Measurements from ENCODE around the gene SFXN5.

Gene SFXN5

DNA sequence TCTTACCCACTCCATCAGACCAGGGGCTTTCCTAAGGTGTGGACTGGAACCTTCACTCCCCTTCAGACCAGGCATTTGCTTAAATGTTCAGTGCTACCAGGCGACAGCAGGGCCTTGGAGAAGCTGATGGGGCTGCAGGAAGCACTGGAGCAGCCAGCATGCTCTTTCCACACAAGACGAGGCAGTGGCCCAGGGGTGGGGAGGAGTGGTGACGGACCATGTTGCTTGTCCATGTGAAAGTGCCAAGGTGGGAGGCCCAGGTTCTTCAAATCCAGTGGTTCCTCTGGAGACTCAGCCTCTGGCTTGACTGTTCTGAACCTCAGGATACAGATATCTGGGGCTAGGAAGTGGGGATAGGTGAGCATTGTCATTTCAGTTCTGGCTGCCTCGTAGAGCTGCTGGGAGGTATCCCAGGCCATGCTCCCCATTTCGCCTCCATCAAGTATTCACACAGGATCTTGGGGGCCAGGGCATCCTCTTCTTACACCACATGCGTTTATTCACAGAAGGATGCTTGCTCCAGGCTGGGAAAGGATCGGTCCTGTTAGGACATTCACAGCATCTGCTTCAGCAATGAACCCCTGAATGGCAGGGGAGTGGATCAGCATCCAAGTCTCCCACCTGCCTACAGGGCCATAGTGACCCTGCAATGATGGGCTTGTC, 62.2 kb downstream of the SFXN5 start:
- no peak for DNase-seq

DNA sequence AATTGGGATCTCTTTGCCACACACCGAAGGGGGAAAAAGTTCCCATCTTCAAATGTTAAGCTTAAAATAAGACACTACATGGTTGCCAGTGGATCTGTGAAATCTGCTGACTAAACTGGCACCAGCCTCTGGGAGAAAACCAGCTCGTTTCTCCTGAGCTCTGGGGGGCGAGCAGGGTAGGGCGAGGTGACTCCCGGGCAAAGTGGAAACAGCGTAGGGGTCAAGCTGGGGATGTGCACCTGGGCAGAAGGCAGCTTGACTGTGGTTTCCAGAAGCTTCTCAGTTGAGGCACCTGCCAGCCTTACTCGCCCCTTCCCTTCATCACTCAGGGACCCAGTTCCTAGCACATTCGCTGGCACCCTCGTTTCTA, 62.8 kb downstream of the SFXN5 start:
- no peak for DNase-seq

DNA sequence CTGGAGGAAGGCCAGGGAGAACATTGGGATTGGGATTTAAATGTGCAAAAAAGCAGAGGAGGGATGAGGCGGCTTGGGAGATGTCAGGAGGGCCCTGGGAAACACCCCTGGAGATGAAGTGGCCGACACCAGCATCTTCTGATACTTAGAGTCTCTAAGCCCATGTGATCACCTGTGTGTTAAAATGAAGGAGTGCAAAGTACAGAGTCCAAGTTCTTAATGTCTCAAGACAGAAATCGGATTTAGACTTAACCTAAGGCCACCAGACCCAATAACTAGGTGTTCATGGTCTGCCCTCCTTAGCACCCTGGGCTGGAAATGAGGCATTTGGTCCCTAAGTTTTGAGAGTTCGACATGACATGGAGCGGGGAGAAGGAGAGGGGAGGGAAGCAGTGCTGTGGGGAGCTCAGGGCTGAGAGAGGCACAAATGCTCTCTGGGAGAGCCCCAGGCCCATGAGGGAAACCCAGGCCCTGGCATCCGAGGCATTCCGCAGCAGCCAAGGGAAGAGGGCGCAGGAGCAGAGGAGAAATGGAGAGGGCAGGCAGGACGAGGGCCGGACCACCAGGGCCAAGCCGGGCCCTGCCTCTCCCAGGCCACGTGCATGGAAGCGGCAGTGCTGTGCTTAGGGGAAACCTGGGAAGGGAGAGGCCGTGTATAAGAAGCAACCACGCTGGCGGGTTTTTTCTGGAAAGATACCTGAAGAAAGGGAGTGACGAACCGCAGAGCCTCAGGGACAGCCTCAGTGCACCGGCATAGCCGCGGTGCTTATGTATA, 63.3 kb downstream of the SFXN5 start:
- DNase-seq = no peak

DNA sequence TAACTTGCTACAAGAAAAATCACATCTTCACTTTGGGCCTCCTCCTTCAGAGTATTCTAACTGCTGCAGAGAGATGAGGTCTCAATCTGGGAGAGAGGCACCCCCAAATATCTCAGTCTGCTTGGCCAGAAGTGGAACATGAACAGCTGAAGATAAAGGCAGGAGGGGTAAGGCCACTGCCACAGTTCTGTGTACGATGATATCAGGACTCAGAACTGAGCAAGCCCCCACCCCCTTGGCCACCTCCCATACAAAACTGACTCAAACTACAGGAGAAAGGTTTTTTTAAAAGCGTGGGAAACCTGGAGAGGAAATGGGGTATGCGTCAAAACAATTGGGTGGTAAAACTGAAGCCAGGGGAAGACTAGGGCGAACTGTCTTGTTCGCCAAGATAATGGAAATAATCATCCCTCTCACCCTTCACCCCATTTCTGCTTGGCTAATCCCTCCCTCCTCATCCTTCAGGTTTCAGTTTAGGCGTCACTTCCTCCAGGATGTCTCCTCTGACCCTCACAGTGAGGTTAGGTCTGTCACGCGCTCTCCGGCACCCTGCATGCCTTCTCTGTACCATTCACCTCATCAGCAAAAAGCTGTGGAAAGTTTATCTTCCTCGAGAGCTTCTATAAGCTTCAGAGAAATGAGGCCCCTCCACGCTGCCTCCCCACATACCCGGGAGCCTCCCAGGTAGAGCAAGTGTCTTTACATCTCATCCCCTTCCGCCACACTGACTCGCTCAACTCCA, 64.4 kb downstream of the SFXN5 start:
- DNase-seq = no peak

DNA sequence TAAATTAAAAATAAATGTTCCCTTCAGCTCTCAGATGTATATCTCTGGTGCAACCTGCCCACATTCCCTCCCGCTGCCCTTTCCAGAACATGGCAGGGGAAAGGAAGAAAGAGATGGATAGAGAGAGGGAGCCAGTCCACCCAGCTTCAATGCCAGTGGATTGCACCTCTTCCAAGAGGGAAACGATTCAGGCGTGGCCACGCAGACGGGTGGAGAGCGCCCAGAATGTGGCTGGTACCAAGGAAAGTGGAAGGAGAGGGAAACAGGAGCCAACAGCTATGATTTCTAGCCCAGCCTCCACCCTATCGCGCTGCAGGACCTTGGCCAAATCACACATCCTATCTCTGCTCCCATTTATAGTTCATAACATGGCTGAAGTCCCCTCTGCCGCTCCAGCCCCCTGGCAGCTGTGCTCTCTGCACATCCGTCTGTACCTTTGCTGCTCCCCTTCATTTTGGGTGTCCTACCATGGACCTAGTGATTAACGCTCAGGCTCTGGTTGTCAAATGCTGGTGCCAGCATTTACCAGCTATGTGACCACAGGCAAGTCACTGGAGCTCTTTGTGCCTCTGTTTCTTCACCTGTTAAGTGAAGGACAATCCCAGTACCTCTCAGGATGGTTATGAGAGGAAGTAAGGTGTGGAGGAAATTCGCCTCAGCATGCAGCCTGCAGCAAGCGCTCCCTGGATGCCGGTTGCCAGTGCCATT, 66.5 kb downstream of the SFXN5 start:
- DNase-seq = no peak

DNA sequence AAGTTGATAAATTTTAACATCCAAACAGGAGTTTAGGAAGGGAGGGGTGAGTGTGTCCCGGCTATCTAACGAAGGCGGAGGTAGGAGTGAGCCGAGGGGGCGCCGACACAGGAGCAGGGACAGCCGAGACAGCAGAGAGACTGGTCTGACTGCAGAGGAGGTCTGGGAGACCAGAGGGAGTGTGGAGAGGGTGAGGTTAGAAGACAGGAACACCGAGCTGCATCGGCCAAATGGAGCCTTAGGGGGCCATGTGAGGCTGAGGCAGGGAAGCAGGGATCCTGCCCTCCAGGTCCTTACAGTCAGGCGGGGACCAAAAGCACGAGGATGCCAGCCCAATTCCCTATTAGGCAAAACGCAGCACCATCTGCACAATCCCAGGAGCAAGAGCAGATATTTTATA, 67.0 kb downstream of the SFXN5 start:
- DNase-seq = no peak

DNA sequence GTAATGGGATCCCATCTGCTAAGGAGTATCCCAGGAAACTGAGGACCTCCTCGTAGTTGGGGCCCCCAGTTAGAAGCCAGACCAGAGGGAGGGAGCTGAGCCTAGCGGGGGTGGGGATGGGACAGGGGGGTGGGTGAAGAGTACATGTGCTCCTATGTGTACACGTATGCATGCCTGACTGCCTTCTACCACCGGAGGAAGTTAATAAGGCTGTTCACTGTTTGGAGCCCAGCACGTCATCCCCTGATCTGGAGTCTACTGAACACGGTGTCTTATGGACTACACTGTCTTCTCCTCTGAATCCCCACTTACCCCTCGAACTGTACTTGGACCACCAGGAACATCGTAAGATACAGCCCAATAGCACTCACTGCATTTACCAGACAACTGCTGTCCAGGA, 68.5 kb downstream of the SFXN5 start:
- no peak for DNase-seq

DNA sequence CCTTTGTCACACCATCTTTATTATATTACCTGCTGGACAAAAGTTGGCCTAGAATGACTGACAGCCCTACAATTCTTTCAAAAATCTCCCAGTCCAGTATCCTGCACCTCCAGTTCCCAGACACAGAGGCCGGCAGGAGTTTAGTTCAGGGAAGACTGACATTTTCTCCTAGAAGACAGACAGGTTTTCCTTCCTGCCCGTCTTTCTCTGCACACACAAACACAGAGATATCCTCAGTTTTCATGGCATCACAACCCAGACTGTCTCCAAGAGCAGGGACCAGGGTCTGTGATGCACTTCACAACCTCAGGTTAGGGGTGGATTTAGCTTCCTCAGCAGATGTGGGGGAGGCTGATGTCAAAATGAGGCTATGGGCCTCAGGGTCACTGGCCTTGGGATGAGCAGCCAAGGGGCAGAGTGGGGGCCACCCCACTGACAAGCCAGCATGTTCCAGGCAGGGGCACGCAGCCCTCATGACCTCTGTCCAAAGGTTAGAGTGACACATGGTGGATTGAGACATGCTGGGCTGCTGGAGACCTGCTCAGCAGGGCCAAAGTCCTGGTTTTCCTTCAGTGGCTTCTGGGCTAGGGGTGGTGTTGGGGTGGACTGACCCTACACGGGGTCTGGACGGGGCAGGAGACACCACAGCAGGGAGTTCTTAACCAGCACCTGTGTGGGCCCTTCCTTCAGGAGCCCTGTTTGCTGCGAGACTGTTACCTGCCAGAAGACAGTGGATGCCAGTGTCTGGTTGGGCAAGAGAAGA, 70.5 kb downstream of the SFXN5 start:
- no peak for DNase-seq

DNA sequence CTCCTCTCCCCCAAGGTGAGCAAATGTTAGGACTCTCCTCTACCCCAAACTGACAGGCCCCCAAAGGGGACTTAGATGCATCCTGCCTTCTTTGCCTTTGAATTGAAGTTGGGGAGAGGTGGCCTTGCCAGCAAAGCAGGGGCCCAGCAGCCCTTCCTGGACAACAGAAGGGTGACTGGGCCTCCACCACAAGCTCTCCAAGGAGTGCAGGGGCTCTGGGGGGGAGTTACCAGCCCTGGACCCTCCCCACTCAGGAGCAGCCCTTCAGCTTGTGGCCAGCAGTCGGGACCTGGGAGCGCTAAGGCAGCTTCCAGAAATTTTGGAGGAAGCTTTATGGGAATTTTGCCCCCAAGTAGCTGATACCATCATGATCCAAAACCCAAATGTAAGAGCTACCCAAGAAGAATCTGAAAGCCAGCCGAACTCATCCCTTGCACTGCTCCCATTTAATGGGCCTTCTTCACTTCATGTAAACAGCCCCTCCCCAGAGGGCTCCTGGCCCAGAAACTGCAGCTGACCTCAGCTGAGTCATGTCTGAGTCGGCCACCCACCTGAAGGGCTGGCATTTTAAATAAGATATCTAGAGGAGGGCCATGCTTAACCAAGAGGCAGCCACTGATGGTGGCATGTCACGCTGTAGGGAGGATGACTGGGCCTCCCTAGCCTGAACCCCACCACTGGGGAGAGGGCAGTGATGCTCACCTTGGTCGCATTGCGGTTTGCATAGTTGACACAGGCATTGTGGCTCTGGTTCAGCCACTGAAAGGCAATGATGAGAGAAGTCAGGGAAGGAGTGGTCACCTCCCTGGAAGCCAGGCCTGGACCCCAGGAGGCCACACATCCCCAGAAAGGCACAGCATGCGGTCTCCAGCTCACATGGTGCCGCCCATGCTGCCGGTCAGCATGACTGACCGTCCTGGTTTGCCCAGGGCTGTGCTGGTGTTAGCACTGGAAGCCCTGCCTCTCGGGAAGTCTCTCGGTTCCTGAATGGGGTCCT, 71.5 kb downstream of the SFXN5 start:
- DNase-seq = no peak

DNA sequence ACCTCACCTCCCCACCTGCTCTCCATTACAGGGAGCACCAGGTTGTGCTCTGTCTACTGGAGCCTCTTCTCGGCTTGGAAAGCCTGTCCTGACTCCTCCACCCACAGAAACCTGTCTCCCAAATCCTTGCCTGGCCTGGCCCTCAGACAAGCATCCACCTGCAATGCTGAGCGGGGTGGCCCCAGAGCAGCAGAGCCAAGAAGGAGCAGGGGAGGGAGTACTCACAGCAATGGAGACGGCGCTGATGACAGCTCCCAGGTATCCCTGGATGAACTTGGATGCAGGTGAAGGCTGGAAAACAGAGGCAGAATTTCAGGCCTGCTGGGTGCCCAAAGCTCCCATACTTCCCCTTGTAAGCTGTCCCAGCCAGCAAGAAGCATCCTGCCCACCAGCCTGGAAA, 72.8 kb downstream of the SFXN5 start:
- no peak for DNase-seq

DNA sequence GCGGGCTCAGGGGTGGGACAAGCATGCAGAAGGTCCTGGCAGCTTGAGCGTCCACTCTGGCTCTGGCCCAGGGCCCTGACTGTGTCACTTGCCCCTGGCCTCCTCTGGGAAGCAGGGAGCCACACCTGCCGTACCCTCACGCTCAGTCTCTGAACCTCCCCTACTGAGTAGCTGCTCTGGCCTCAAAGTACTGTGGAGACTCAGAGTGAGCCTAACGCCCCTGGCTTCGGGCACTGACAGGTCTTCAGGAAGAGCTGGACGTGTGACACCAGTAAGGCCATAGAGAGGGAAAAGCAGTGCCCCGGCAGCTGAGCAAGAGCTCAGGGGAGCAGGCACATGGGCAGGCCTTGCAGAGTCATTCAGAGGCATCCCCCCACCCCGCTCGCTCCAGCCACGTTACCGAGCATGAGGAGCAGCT, 73.3 kb downstream of the SFXN5 start:
- no peak for DNase-seq

DNA sequence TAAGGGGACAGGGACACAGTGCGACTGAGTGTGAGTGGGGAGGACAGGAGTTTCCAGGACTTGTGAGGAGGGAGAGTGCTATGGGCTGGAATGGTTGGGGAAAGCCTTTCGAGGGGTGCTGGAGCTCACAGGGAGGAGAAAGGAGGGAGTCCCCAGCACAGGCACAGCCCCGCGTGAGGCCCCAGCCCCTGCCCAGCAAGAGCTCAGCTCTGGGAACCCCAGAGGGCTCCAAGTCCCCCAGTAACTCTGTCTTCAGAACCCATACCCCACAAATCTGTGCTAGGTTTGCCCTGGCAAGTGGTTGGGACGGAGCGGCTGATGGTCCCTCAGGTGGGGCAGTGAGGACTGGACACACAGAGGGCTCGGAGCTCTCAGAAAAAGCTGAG, 75.4 kb downstream of the SFXN5 start:
- DNase-seq = no peak

DNA sequence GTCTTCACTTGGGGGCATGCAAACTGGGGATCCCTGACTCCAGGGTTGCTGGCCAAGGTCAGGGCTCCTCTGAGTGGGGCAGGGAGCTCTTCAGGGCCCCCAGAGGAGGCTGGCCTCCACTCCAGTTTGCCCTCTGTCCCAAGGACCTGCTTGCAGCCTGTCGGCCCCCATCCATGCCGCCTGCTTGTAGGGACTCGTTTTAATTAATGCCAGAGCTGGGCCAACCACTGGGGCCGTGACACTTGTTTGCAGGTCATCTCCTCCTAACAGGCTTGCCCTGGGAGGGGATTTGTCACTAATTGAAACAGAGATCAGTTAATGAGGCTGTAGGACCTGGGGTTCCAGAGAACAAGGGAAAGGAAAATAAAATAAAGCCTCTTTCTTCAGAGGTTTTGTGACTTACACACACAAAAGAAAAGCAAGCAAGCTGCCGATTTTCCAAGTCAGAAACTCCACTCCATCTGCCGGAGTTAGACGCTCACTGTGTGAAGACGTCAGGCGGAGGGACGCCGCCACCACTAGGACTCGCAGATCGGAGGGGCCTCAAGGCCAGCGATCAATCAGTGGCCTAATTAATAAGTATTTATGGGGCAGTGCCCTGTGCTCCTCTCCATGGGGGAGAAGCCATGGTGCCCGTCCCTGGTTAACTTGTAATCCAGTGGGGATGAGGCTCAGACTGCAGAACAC, 75.9 kb downstream of the SFXN5 start:
- DNase-seq = no peak

DNA sequence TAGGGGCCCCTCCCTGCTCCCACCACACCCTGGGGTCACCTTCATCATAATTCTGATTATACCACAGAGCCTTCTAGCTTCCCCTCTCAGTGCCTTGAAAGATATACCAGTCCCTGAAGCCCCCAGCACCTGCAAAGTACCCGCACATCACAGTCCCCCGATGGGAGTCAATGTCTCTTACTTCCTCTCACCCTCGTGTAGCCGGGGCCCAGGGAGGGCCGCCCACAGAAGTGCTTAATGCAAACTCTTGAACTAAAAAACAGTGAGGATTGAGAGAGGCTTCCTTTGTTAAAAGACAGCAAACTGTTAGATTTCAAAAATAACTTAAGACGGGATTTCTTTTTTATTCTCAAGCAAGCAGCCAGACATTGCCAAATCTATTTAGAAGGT, 76.5 kb downstream of the SFXN5 start:
- DNase-seq = no peak

DNA sequence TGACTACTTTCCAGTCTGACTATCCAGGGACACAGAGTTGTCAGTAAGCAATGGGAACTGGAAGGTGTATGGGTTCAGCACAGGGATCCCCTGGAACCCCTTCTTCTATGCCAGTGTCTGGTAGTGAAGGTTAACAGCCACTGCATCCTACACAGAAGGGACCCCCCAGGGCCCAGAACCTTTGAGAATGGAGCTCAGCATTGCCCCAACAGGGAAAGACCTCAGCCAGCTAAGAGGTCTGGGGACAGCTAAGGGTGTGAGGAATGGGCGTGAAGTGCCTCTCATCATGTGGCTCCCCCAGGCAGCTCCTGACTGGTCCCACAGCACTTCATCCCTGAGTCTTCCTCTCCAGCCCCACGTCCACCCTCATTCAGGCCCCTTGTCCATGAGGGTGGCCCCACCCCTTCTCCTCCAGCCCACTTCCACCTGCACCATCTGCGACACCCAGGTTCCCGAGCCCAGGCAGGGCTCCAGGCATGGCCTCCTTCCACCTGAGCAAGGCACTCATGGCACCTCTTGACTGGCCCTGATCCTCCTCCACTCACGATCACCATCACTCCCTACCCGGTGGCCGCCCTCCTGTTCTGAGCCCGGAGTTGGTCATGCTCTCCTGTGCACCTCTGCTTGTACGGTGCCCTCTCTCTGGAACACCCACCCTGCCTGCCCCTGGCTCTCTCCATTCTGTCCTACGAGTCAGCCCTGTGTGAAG, 77.1 kb downstream of the SFXN5 start:
- DNase-seq = no peak

DNA sequence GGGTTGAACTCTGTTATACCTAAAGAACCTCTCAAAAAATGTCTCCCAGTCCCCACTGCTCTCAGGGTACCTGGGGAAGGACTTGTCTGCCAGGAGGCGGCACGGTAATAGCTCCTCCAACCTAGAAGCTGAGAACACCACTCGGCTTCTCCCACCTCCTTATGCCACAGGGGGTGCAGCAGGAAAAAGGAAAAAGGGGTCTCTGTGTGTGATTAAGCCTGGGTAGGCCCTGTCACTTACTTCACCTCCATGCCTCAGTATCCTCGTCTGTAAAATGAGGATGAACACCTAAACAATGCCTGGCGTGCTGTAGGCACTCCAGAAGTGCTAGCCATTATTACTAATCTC, 77.6 kb downstream of the SFXN5 start:
- no peak for DNase-seq

DNA sequence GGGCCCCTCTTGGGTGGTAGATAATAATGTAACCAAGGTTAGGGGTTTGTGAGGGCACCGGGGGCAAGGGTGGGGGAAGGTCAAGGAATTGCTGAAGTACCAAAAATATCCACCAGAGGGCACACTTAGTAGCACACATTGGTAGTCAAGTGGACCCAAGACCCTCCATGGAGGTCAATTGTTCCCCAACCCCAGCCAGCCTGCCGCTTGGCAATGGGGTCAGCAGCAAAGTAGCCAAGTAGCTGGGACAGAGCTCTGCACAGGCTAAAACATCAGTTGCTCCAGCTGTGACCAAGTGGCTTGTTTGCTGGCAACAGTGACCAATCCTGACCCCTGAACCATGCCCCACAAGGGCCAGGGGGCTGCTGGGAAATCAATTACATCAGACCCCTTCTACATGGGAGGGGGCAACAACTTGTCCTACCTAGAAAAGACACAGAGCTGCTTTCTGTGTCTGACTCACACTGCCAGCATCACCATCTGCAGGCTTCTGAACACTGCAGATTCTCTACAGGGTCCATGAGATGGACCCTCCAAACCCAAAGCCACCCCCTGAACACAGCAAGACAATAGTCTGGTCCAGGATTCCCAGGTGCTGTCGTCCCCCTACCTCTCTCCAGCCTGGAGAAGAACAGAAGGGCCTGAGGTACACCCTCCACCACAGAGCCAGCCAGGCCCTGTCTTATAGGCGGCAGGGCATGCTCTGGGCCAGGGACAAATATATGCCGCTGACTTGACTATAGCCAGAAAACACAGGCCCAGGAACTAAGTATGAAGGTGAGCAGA, 78.2 kb downstream of the SFXN5 start:
- DNase-seq = peak; percentile 52

DNA sequence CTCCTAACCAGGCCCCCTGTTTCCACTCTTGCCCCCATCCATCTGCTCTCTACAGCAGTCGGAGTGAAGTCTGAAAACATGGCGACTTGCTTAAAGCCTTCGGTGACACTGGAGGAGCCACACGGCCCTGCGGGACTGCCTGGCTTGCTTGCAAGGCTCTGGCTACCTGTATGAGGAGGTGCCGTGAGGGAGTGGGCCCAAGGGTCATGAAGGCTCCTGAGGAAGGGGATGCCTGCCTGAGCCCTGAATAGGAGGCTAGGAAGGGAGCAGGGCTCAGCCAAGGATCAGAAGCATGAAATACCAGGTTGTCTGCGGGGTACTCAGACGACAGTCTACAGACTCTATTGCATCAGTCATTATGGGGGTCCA, 78.8 kb downstream of the SFXN5 start:
- no peak for DNase-seq

DNA sequence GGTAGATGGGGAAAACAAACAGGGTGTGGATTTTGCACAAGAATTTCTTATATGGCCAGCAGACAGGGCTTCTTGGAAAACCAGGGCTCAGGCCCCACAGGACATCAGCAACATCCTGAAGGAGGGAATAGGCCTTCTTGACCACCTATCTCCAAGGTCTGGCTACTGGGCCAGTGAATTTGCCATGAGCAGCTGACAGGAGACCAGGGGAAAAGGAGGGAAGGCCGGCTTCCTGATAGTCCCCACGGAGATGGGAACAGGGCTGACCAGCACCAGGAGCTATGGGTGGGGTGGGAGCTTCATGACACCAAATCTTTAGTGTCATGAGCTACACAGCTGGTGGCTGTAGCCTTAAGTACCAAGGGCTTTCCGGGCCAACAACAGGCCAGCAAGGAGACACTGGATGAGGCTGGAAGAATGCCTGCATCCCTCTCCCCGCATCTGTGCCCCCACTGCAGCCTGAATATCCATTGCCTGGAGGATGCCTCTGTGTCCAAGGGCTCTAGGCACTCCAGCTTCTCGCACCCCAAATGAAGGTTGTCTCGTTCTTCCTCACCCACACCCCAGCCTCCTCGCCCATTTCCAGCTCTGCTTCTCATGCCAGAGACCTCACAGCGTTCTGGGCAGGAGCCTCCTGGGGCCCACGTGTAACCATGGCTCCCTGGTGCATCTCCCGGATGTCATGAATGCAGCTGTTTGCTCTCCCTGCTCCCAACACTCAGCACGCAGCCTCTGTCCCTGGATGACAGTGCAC, 79.4 kb downstream of the SFXN5 start:
- DNase-seq = no peak

All from activated T-cell treated with anti-CD3 and anti-CD28 coated beads for 4 hours (primary cell).